AG20443 (cell line): ENCODE results near the gene OAS3.
"Not testable (repeated sequence)": the region's sequence is repeated elsewhere in the genome, so short reads cannot be mapped to it uniquely, and the experiment has no call there.

Experiments
- DNase-seq: peaks from one replicate; pipeline ENCODE4 v3.0.0; 2012; ENCODE audit warnings: low spot score, mixed read lengths

OAS3 gene

GRCh38 chr12:112980491-112981158, 42.4 kb downstream of the OAS3 start:
- DNase-seq, result no peak

GRCh38 chr12:112985642-112986290, 47.5 kb downstream of the OAS3 start:
- no peak for DNase-seq

- no peak for DNase-seq
Measured at GRCh38 chr12:112986291-112986800, 48.1 kb downstream of the OAS3 start.

GRCh38 chr12:112987561-112987960, 49.3 kb downstream of the OAS3 start:
- DNase-seq, result no peak

- no peak for DNase-seq
Measured at GRCh38 chr12:112988224-112988623, 50.0 kb downstream of the OAS3 start.

- DNase-seq, result not testable (repeated sequence)
Measured at GRCh38 chr12:112988823-112989385, 50.6 kb downstream of the OAS3 start.

- DNase-seq, result no peak
Measured at GRCh38 chr12:112989806-112990205, 51.5 kb downstream of the OAS3 start.

- peak; percentile 84 for DNase-seq
Measured at GRCh38 chr12:112992541-112993398, 54.5 kb downstream of the OAS3 start.

GRCh38 chr12:112995008-112995407, 56.7 kb downstream of the OAS3 start:
- no peak for DNase-seq

GRCh38 chr12:112996501-112996900, 58.2 kb downstream of the OAS3 start:
- no peak for DNase-seq

- no peak for DNase-seq
Measured at GRCh38 chr12:112997506-112997905, 59.2 kb downstream of the OAS3 start.

- no peak for DNase-seq
Measured at GRCh38 chr12:112998987-112999767, 60.9 kb downstream of the OAS3 start.

GRCh38 chr12:113000433-113000832, 62.2 kb downstream of the OAS3 start:
- no peak for DNase-seq

GRCh38 chr12:113002155-113002554, 63.9 kb downstream of the OAS3 start:
- no peak for DNase-seq

GRCh38 chr12:113002676-113003075, 64.4 kb downstream of the OAS3 start:
- no peak for DNase-seq

GRCh38 chr12:113003636-113004035, 65.4 kb downstream of the OAS3 start:
- DNase-seq, result no peak

- peak; percentile 42 for DNase-seq
Measured at GRCh38 chr12:113005762-113006161, 67.5 kb downstream of the OAS3 start.

GRCh38 chr12:113006206-113006605, 67.9 kb downstream of the OAS3 start:
- DNase-seq, result no peak

- DNase-seq, result no peak
Measured at GRCh38 chr12:113006641-113007040, 68.4 kb downstream of the OAS3 start.

GRCh38 chr12:113007166-113007565, 68.9 kb downstream of the OAS3 start:
- DNase-seq, result peak; percentile 33

GRCh38 chr12:113010701-113011100, 72.4 kb downstream of the OAS3 start:
- no peak for DNase-seq

GRCh38 chr12:113014565-113014964, 76.3 kb downstream of the OAS3 start:
- DNase-seq, result no peak
